GM21360 (cell line): ENCODE measurements around the gene SLC25A25.

Experiments used
- ATAC-seq: cut with Tn5 transposase; IDR thresholded peaks from one replicate; pipeline ENCODE4 v1.9.1; 2021; ENCODE audit warnings: mild to moderate bottlenecking, moderate library complexity; ENCODE audit not compliant: unreplicated experiment

The SLC25A25 gene

GRCh38 chr9:128072144-128073021 lies 4.4 kb downstream of the SLC25A25 start:
- no peak for ATAC-seq

GRCh38 chr9:128073253-128073886 lies 5.3 kb downstream of the SLC25A25 start:
- ATAC-seq: no peak

- no peak for ATAC-seq
Observed at GRCh38 chr9:128077847-128078503, 9.9 kb downstream of the SLC25A25 start.

- ATAC-seq: no peak
Observed at GRCh38 chr9:128078504-128079434, 10.7 kb downstream of the SLC25A25 start.

GRCh38 chr9:128080206-128080605 lies 12.2 kb downstream of the SLC25A25 start:
- ATAC-seq: no peak

- ATAC-seq: no peak
Observed at GRCh38 chr9:128081056-128081455, 13.0 kb downstream of the SLC25A25 start.

GRCh38 chr9:128082151-128082550 lies 14.1 kb downstream of the SLC25A25 start:
- no peak for ATAC-seq

GRCh38 chr9:128084746-128085145 lies 16.7 kb downstream of the SLC25A25 start:
- ATAC-seq: no peak

- ATAC-seq: no peak
Observed at GRCh38 chr9:128085943-128086342, 17.9 kb downstream of the SLC25A25 start.

- no peak for ATAC-seq
Observed at GRCh38 chr9:128087262-128087661, 19.2 kb downstream of the SLC25A25 start.

- ATAC-seq: no peak
Observed at GRCh38 chr9:128088253-128088945, 20.4 kb downstream of the SLC25A25 start.

GRCh38 chr9:128089299-128089698 lies 21.3 kb downstream of the SLC25A25 start:
- ATAC-seq: no peak

- ATAC-seq: no peak
Observed at GRCh38 chr9:128091144-128091543, 23.1 kb downstream of the SLC25A25 start.

GRCh38 chr9:128091571-128091970 lies 23.5 kb downstream of the SLC25A25 start:
- ATAC-seq: no peak

GRCh38 chr9:128092199-128092977 lies 24.4 kb downstream of the SLC25A25 start:
- no peak for ATAC-seq

GRCh38 chr9:128093011-128093410 lies 25.0 kb downstream of the SLC25A25 start:
- ATAC-seq: no peak

GRCh38 chr9:128094166-128094949 lies 26.3 kb downstream of the SLC25A25 start:
- ATAC-seq: peak; percentile 74

GRCh38 chr9:128094950-128095544 lies 27.0 kb downstream of the SLC25A25 start:
- no peak for ATAC-seq
